GM12878 (cell line): ENCODE data around the gene OLFM1. TPM values are rescaled to one million over a fixed set of nuclear protein-coding genes. Genes with fewer than 3 reads are reported as not detected.

ENCODE experiments used
- ATAC-seq: fragments of 200-7000 bp; cut with Tn5 transposase; 3 replicates; pipeline ENCODE4 v1.9.1; 2020; ENCODE audit warnings: mild to moderate bottlenecking, moderate library complexity
- BruUV-seq: library from RNA; stranded (reverse); fragments of 400-500 nt; replicated peaks from 2 replicates; lab custom pipeline; 2021; lab: Mats Ljungman, UMichigan
- CTCF ChIA-PET: fragments of 300-600 bp; sonication (Branson Sonifier 250); formaldehyde crosslinking; extraction: SDS; loops from one replicate; lab custom pipeline; 2021; ENCODE audit warnings: inconsistent platforms; lab: Yijun Ruan, JAX
- POLR2A ChIA-PET: fragments of 350-600 bp; formaldehyde crosslinking; extraction: SDS; loops from one replicate; lab custom pipeline; 2021; ENCODE audit warnings: inconsistent platforms; lab: Charles Lee
- RAD21 ChIA-PET: fragments of 300-600 bp; sonication (Branson Sonifier 250); formaldehyde crosslinking; loops from one replicate; lab custom pipeline; 2023; ENCODE audit warnings: antibody characterized with exemption; ENCODE audit not compliant: unreplicated experiment; lab: Charles Lee
- SMC1A ChIA-PET: fragments of 300-600 bp; sonication (Branson Sonifier 250); formaldehyde crosslinking; loops from one replicate; lab custom pipeline; 2023; ENCODE audit not compliant: unreplicated experiment, uncharacterized antibody; lab: Charles Lee
- DNase-seq: peaks from one replicate; pipeline ENCODE4 v3.0.0-alpha.2; 2011; ENCODE audit warnings: low read depth, low spot score
- FAIRE-seq: peaks from 3 replicates; lab custom pipeline; 2011; peaks lifted over from hg19 to GRCh38; lab: Jason Lieb, UNC
- H2AFZ ChIP-seq: 2 replicates; pipeline ENCODE4 v1.6.0; 2011; ENCODE audit warnings: low read depth, low read length, control low read depth; ENCODE audit not compliant: control insufficient read depth
- H3K27ac ChIP-seq: 2 replicates; pipeline ENCODE4 v1.5.1; 2011; ENCODE audit warnings: control low read depth; ENCODE audit not compliant: control insufficient read depth, insufficient read depth
- H3K27me3 ChIP-seq, 2 experiments: replicated peaks in 1 of 2; 2 replicates each; pipeline versions ENCODE4 v1.6.0 to v1.6.1; 2011; ENCODE audit warnings: low read length in 1 of 2; ENCODE audit not compliant: control insufficient read depth in 2 of 2, insufficient read depth in 2 of 2
- H3K36me3 ChIP-seq, 2 experiments: 2 replicates each; pipeline ENCODE4 v1.5.1; 2011; ENCODE audit warnings: low read length in 1 of 2; ENCODE audit not compliant: control insufficient read depth in 2 of 2, insufficient read depth in 2 of 2
- H3K4me1 ChIP-seq: 2 replicates; pipeline ENCODE4 v1.6.1; 2011; ENCODE audit warnings: mild to moderate bottlenecking, low read length, moderate library complexity, mixed read lengths; ENCODE audit not compliant: control insufficient read depth, insufficient read depth
- H3K4me2 ChIP-seq: 2 replicates; pipeline ENCODE4 v1.6.0; 2011; ENCODE audit warnings: control low read depth; ENCODE audit not compliant: control insufficient read depth, insufficient read depth
- H3K4me3 ChIP-seq: fragments of 200-600 bp; sonication (generic); 2 replicates; pipeline ENCODE4 v1.5.1; 2016
- H3K79me2 ChIP-seq: 2 replicates; pipeline ENCODE4 v1.6.0; 2011; ENCODE audit warnings: low read length; ENCODE audit not compliant: control insufficient read depth, insufficient read depth
- H3K9ac ChIP-seq: 2 replicates; pipeline ENCODE4 v1.8.0; 2011; ENCODE audit warnings: low read length, control low read depth, mixed read lengths; ENCODE audit not compliant: control insufficient read depth, insufficient read depth
- H3K9me3 ChIP-seq: replicated peaks from 3 replicates; pipeline ENCODE4 v1.5.1; 2011; ENCODE audit warnings: mild to moderate bottlenecking, low read length; ENCODE audit not compliant: control insufficient read depth, insufficient read depth
- H4K20me1 ChIP-seq: 2 replicates; pipeline ENCODE4 v1.6.0; 2011; ENCODE audit not compliant: control insufficient read depth, insufficient read depth
- CHD2 ChIP-seq: IDR thresholded peaks from 2 replicates; pipeline ENCODE4 v1.6.1; 2011; ENCODE audit warnings: low read depth, low read length, improper control_type of control experiment, borderline replicate concordance
- E2F4 ChIP-seq: IDR thresholded peaks from 2 replicates; pipeline ENCODE4 v1.6.1; 2012; ENCODE audit warnings: low read depth, low read length, improper control_type of control experiment
- E4F1 ChIP-seq: fragments of 450-650 bp; IDR thresholded peaks from 2 replicates; pipeline ENCODE4 v1.6.1; 2018; ENCODE audit warnings: borderline replicate concordance, mild to moderate bottlenecking; ENCODE audit not compliant: partially characterized antibody
- EP300 ChIP-seq, 2 experiments: fragments of 150-350 bp in 1 of 2; IDR thresholded peaks; 2 replicates each; pipeline ENCODE4 v1.6.1; 2011 to 2012; ENCODE audit warnings: low read depth in 2 of 2, low read length in 2 of 2, borderline replicate concordance in 1 of 2, improper control_type of control experiment in 1 of 2, inconsistent platforms in 1 of 2; ENCODE audit not compliant: control insufficient read depth in 1 of 2
- IKZF1 ChIP-seq: fragments of 450-650 bp; conservative IDR thresholded peaks from 2 replicates; pipeline ENCODE4 v1.6.1; 2017; ENCODE audit warnings: antibody characterized with exemption, mild to moderate bottlenecking
- TAF1 ChIP-seq: IDR thresholded peaks from 2 replicates; pipeline ENCODE4 v1.6.1; 2011; ENCODE audit warnings: mild to moderate bottlenecking, low read depth, low read length, borderline replicate concordance
- YY1 ChIP-seq: IDR thresholded peaks from 2 replicates; pipeline ENCODE4 v1.6.1; 2011; ENCODE audit warnings: low read depth, mild to moderate bottlenecking, low read length
- ZNF217 ChIP-seq: fragments of 450-650 bp; IDR thresholded peaks from 2 replicates; pipeline ENCODE4 v1.6.1; 2017; ENCODE audit warnings: antibody characterized with exemption, mild to moderate bottlenecking
- ZZZ3 ChIP-seq: IDR thresholded peaks from 2 replicates; pipeline ENCODE4 v1.6.1; 2011; ENCODE audit warnings: low read depth; ENCODE audit not compliant: control insufficient read depth, insufficient read length
- WGBS: methylation state at CpG from one replicate; pipeline ENCODE4 v1.1.6; 2016; ENCODE audit warnings: low lambda C conversion rate; ENCODE audit not compliant: insufficient replicate concordance, insufficient coverage; ENCODE audit errors: missing lambda C conversion rate; 5-methylcytosine and 5-hydroxymethylcytosine counted together
- in situ Hi-C: fragments of 300-500 bp; cut with MboI; formaldehyde crosslinking; loops from 9 replicates; pipeline ENCODE4 v1.14.3; 2018; ENCODE audit warnings: mixed read lengths
- intact Hi-C: fragments of 100-400 bp; cut with micrococcal nuclease; formaldehyde crosslinking; loops from one replicate; pipeline ENCODE4 v1.14.2; 2022; ENCODE audit not compliant: unreplicated experiment
- polyA plus RNA-seq, 11 experiments: library from polyadenylated mRNA; depleted of rRNA in 4 of 11; unstranded in 6 of 11; stranded (reverse) in 5 of 11; fragments of >200 nt; fragmentation: Nextera tagmentation in 4 of 11; fragmentation: Illumina TruSeq in 1 of 11; extraction: Ambion mirVana in 4 of 11; extraction: Trizol in 1 of 11; gene quantifications; 1 replicate in 1 of 11; 2 replicates in 10 of 11; pipeline versions ENCODE4 v1.2.1 to v1.2.3, GENCODE V29; 2011 to 2016; ENCODE audit warnings: inconsistent platforms in 2 of 11, missing spikeins in 2 of 11, low read depth in 1 of 11
- total RNA-seq, 4 experiments: library from RNA; depleted of rRNA in 3 of 4; stranded (reverse); fragments of >200 nt in 3 of 4; fragmentation: Illumina TruSeq in 1 of 4; extraction: Trizol in 1 of 4; gene quantifications; 2 replicates each; pipeline versions ENCODE4 v1.2.1 to v1.2.3, GENCODE V29; 2013 to 2021
- TF ChIP-seq, protein P1 (sequence below): fragments of 450-650 bp; IDR thresholded peaks from 2 replicates; pipeline ENCODE4 v1.6.1; 2017; ENCODE audit warnings: mild to moderate bottlenecking, moderate library complexity
- TF ChIP-seq, protein P2 (sequence below): IDR thresholded peaks from 2 replicates; pipeline ENCODE4 v1.6.1; 2012; ENCODE audit warnings: improper control_type of control experiment, low read depth, low read length; ENCODE audit not compliant: insufficient replicate concordance

OLFM1 gene
- total and polyA plus RNA-seq, 10 of the 15 experiments (the other 5 are each of a cell fraction or from before 2014, with no cell fraction given) = not detected

- CTCF ChIA-PET = no interaction called here
- POLR2A ChIA-PET = no interaction called here
- intact Hi-C loops = no loop called here
- no peak overlapping the region for H3K4me2 ChIP-seq
- H3K79me2 ChIP-seq = no peaks in the 10 kb centered on the region
- ATAC-seq (no peak), FAIRE-seq (no peak), DNase-seq (no peak)
- BruUV-seq = no TSS peak
- no peaks in the 10 kb centered on the region; the same call in 2 of the 3 replicates for H3K9me3 ChIP-seq
- SMC1A ChIA-PET = no interaction called here
- H4K20me1 ChIP-seq = no peaks in the 10 kb centered on the region
- no peak overlapping the region for H3K9ac ChIP-seq
- WGBS = 64% methylated on average over 23 of the region's 23 CpGs
- no peaks in the 10 kb centered on the region for H3K36me3 ChIP-seq
- no peak overlapping the region for H3K27ac ChIP-seq
- peaks cover 0 to 1% of the 10 kb centered on the region in 2 experiments; a peak in 2 of 4 replicates for H3K27me3 ChIP-seq
- H3K4me3 ChIP-seq = no peak overlapping the region
- in situ Hi-C loops = no loop called here
- no peaks in the 10 kb centered on the region for H3K4me1 ChIP-seq
- no peak overlapping the region for H2AFZ ChIP-seq
- RAD21 ChIA-PET = no interaction called here
- no peak for TF ChIP-seq CHD2
- TF ChIP-seq, protein P1, sequence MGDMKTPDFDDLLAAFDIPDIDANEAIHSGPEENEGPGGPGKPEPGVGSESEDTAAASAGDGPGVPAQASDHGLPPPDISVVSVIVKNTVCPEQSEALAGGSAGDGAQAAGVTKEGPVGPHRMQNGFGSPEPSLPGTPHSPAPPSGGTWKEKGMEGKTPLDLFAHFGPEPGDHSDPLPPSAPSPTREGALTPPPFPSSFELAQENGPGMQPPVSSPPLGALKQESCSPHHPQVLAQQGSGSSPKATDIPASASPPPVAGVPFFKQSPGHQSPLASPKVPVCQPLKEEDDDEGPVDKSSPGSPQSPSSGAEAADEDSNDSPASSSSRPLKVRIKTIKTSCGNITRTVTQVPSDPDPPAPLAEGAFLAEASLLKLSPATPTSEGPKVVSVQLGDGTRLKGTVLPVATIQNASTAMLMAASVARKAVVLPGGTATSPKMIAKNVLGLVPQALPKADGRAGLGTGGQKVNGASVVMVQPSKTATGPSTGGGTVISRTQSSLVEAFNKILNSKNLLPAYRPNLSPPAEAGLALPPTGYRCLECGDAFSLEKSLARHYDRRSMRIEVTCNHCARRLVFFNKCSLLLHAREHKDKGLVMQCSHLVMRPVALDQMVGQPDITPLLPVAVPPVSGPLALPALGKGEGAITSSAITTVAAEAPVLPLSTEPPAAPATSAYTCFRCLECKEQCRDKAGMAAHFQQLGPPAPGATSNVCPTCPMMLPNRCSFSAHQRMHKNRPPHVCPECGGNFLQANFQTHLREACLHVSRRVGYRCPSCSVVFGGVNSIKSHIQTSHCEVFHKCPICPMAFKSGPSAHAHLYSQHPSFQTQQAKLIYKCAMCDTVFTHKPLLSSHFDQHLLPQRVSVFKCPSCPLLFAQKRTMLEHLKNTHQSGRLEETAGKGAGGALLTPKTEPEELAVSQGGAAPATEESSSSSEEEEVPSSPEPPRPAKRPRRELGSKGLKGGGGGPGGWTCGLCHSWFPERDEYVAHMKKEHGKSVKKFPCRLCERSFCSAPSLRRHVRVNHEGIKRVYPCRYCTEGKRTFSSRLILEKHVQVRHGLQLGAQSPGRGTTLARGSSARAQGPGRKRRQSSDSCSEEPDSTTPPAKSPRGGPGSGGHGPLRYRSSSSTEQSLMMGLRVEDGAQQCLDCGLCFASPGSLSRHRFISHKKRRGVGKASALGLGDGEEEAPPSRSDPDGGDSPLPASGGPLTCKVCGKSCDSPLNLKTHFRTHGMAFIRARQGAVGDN = no peak
- TF ChIP-seq ZZZ3 = no peak
- TF ChIP-seq TAF1 = no peak
- TF ChIP-seq IKZF1 = no peak
- TF ChIP-seq ZNF217 = no peak
- TF ChIP-seq E2F4 = no peak
- no peak for TF ChIP-seq EP300 (IDR thresholded peaks at IDR 0.05; ENCODE audit: borderline replicate concordance in 1 of 2, control insufficient read depth in 1 of 2, low read depth in 2 of 2, low read length in 2 of 2)
- no peak for TF ChIP-seq YY1
- TF ChIP-seq, protein P2, sequence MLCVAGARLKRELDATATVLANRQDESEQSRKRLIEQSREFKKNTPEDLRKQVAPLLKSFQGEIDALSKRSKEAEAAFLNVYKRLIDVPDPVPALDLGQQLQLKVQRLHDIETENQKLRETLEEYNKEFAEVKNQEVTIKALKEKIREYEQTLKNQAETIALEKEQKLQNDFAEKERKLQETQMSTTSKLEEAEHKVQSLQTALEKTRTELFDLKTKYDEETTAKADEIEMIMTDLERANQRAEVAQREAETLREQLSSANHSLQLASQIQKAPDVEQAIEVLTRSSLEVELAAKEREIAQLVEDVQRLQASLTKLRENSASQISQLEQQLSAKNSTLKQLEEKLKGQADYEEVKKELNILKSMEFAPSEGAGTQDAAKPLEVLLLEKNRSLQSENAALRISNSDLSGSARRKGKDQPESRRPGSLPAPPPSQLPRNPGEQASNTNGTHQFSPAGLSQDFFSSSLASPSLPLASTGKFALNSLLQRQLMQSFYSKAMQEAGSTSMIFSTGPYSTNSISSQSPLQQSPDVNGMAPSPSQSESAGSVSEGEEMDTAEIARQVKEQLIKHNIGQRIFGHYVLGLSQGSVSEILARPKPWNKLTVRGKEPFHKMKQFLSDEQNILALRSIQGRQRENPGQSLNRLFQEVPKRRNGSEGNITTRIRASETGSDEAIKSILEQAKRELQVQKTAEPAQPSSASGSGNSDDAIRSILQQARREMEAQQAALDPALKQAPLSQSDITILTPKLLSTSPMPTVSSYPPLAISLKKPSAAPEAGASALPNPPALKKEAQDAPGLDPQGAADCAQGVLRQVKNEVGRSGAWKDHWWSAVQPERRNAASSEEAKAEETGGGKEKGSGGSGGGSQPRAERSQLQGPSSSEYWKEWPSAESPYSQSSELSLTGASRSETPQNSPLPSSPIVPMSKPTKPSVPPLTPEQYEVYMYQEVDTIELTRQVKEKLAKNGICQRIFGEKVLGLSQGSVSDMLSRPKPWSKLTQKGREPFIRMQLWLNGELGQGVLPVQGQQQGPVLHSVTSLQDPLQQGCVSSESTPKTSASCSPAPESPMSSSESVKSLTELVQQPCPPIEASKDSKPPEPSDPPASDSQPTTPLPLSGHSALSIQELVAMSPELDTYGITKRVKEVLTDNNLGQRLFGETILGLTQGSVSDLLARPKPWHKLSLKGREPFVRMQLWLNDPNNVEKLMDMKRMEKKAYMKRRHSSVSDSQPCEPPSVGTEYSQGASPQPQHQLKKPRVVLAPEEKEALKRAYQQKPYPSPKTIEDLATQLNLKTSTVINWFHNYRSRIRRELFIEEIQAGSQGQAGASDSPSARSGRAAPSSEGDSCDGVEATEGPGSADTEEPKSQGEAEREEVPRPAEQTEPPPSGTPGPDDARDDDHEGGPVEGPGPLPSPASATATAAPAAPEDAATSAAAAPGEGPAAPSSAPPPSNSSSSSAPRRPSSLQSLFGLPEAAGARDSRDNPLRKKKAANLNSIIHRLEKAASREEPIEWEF = no peak
- no peak for TF ChIP-seq E4F1
Observed at GRCh38 chr9:135120249-135120648, 32.8 kb downstream of the OLFM1 start.
